WI38 (cell line): Measurements from ENCODE around the gene ZNF234.
"Not testable (repeated sequence)": the region's sequence is repeated elsewhere in the genome, so short reads cannot be mapped to it uniquely, and the experiment has no call there.

Experiments used
- H3K4me3 ChIP-seq: 2 replicates; pipeline ENCODE4 v1.5.1; 2011; ENCODE audit warnings: low read depth, mild to moderate bottlenecking, control low read depth, low read length
- CTCF ChIP-seq: IDR thresholded peaks from 2 replicates; pipeline ENCODE4 v1.5.1; 2012; ENCODE audit warnings: low read depth, mild to moderate bottlenecking, control low read depth, low read length

Gene ZNF234

GRCh38 chr19:44113138-44113783 lies 28.1 kb upstream of the ZNF234 start, which contains the start of gene ZNF225:
TSS of gene ZNF225 (plus strand) at chr19:44113399. CDS start at chr19:44115828, 2,429 bp downstream.
- no peak for TF ChIP-seq CTCF
- H3K4me3 ChIP-seq, result peak within 1 kb of the TSS; percentile 78

GRCh38 chr19:44113784-44114390 lies 27.5 kb upstream of the ZNF234 start:
- no peak for TF ChIP-seq CTCF
- peak overlapping the region; percentile 78 for H3K4me3 ChIP-seq

GRCh38 chr19:44121162-44121561 lies 20.2 kb upstream of the ZNF234 start:
- H3K4me3 ChIP-seq, result not testable (repeated sequence)

- no peak overlapping the region for H3K4me3 ChIP-seq
These were observed 9.4 kb upstream of the ZNF234 start for GRCh38 chr19:44131955-44132354.

GRCh38 chr19:44142059-44142433 lies 692 bp downstream of the ZNF234 start:
- peak overlapping the region; percentile 94 for H3K4me3 ChIP-seq
- no peak for TF ChIP-seq CTCF

More at GRCh38 chr19:44131955-44132354, 9.4 kb upstream of the ZNF234 start:
- no peak for TF ChIP-seq CTCF

- TF ChIP-seq CTCF, result no peak
- H3K4me3 ChIP-seq, result no peak overlapping the region
These were observed 8.4 kb downstream of the ZNF234 start for GRCh38 chr19:44149776-44150175.

GRCh38 chr19:44151491-44151890 lies 10.1 kb downstream of the ZNF234 start:
- no peak for TF ChIP-seq CTCF
- H3K4me3 ChIP-seq, result no peak overlapping the region
